Adrenal gland (tissue), 12 donors: ENCODE data around the gene CD81. TPM values are rescaled to one million over a fixed set of nuclear protein-coding genes. Genes with fewer than 3 reads are reported as not detected.
A peak's percentile ranks its signal among the peaks of the same experiment; 100 is the strongest.

Experiments
- DNase-seq, 7 donors: peaks; one replicate each; pipeline ENCODE4 v3.0.0-alpha.2; 2019 to 2020
- H3K27ac ChIP-seq, 5 donors: fragments of 200-600 bp; sonication (generic) in 4 of 5; 1 replicate in 3 of 5; 2 replicates in 2 of 5; pipeline versions ENCODE4 v1.5.1 to v1.8.0; 2016 to 2020; ENCODE audit warnings: mild to moderate bottlenecking in 1 of 5
- H3K27me3 ChIP-seq: fragments of 200-600 bp; 2 replicates; pipeline ENCODE4 v1.8.0; 2021
- H3K36me3 ChIP-seq, 2 donors: fragments of 200-600 bp; replicated peaks in 1 of 2; 1 replicate in 1 of 2; 2 replicates in 1 of 2; pipeline versions ENCODE4 v1.5.1 to v1.8.0; 2018 to 2022
- H3K4me1 ChIP-seq, 2 donors: fragments of 200-600 bp; replicated peaks in 1 of 2; 1 replicate in 1 of 2; 2 replicates in 1 of 2; pipeline versions ENCODE4 v1.5.1 to v1.8.0; 2018 to 2021
- H3K4me3 ChIP-seq, 4 donors: fragments of 200-600 bp; sonication (generic) in 3 of 4; one replicate each; pipeline ENCODE4 v1.5.1; 2016 to 2018
- H3K9me3 ChIP-seq, 3 donors: fragments of 200-600 bp; sonication (generic) in 1 of 3; replicated peaks in 1 of 3; 1 replicate in 2 of 3; 2 replicates in 1 of 3; pipeline versions ENCODE4 v1.5.1 to v1.8.0; 2016 to 2021
- CTCF ChIP-seq, 6 experiments: fragments of 450-650 bp in 4 of 6; fragments of 200-600 bp in 2 of 6; sonication (generic) in 1 of 6; IDR thresholded peaks; 1 replicate in 5 of 6; 2 replicates in 1 of 6; pipeline versions ENCODE4 v1.5.1 to v1.8.0; 2016 to 2021; ENCODE audit warnings: antibody characterized with exemption in 6 of 6, mild to moderate bottlenecking in 2 of 6, moderate library complexity in 1 of 6
- POLR2A ChIP-seq, 2 donors: fragments of 450-650 bp; IDR thresholded peaks; one replicate each; pipeline ENCODE4 v1.6.1; 2017; ENCODE audit warnings: antibody characterized with exemption in 2 of 2, mild to moderate bottlenecking in 2 of 2, moderate library complexity in 1 of 2
- WGBS, 4 donors: extraction: QIAGEN DNeasy Blood & Tissue Kit in 2 of 4; methylation state at CpG; one replicate each; pipeline versions ENCODE4 v1.1.5 to v1.1.7; 2013 to 2017; 5-methylcytosine and 5-hydroxymethylcytosine counted together
- intact Hi-C, 2 donors: fragments of 100-400 bp; cut with DNase I; formaldehyde crosslinking; loops; one replicate each; pipeline versions ENCODE4 v1.14.1 to v1.15.0; 2022 to 2023
- polyA plus RNA-seq, 3 donors: library from polyadenylated mRNA; stranded (reverse); fragments of 200-250 nt in 2 of 3; fragments of 350-450 nt in 1 of 3; fragmentation: Illumina TruSeq in 1 of 3; extraction: RNeasy Lipid Tissue Mini Kit (QIAGEN cat#74804) in 1 of 3; gene quantifications; one replicate each; pipeline ENCODE4 v1.2.3, GENCODE V29; 2013 to 2014
- total RNA-seq, 9 donors: library from RNA; depleted of rRNA in 4 of 9; stranded (reverse); fragments of >200 nt in 4 of 9; fragments of 120-200 nt in 1 of 9; fragmentation: NEBNext Ultra II Directional in 1 of 9; extraction: Animal tissue kit (Norgen Biotek cat#: 25700) in 1 of 9; gene quantifications; one replicate each; pipeline versions ENCODE4 v1.1.0 to v1.2.4, GENCODE V29; 2013 to 2023
- donor health status: healthy with polysubstance abuse.
- donor health status: Bipolar disorder and iron deficiency.
- donor health status: DM: yes; HTN: yes; CAD: no.
- donor health status: DM: no; HTN: no; CAD: no.
- donor health status: DM: no; HTN: no; CAD: no.
- donor health status: DM: yes; HTN: yes; CAD: no.

CD81 gene
- total and polyA plus RNA-seq, 12 donors: 40.9 to 444 (median 275) TPM

- peak in 1 of 7 donors; percentile 9 for DNase-seq
- WGBS, 4 donors: 87 to 96% (median 93%) methylated on average over 2 of the region's 2 CpGs
- Histone ChIP-seq H3K9me3 (no peaks in the 10 kb centered on the region), H3K27ac (no peak overlapping the region), H3K4me1 (peaks cover 18 to 19% of the 10 kb centered on the region in 2 donors), H3K4me3 (no peak overlapping the region), H3K27me3 (no peaks in the 10 kb centered on the region), H3K36me3 (no peaks in the 10 kb centered on the region)
- TF ChIP-seq CTCF (IDR thresholded peaks at IDR 0.05) (no peak), POLR2A (IDR thresholded peaks at IDR 0.05) (no peak)
- intact Hi-C loops: loop anchor here in 1 of 2 donors (5.0 kb wide), 1 partner anchor 75 kb away; no protein-coding TSS in a partner anchor
Observed at GRCh38 chr11:2442589-2442988, 65.5 kb downstream of the CD81 start.

GRCh38 chr11:2443406-2443805 lies 66.3 kb downstream of the CD81 start:
- 46 to 73% (median 55%) methylated on average over 6 to 11 of the region's 11 CpGs for WGBS, 4 donors
- intact Hi-C loops: loop anchor here in 1 of 2 donors (5.0 kb wide), 1 partner anchor 74 kb away; no protein-coding TSS in a partner anchor

GRCh38 chr11:2443881-2444820 lies 67.0 kb downstream of the CD81 start, which contains the start of gene TRPM5:
TSS of gene TRPM5 (minus strand) at chr11:2444514. CDS start at chr11:2423036, 21,478 bp downstream.
- DNase-seq: peak in 4 of 7 donors; percentile 43 to 80 (median 60)
- no peak for TF ChIP-seq POLR2A (IDR thresholded peaks at IDR 0.05)
- no peak for TF ChIP-seq CTCF (IDR thresholded peaks at IDR 0.05)

More at GRCh38 chr11:2443406-2443805, 66.3 kb downstream of the CD81 start:
- no peak overlapping the region for H3K4me3 ChIP-seq
- DNase-seq: peak in 3 of 7 donors; percentile 21 to 34 (median 29)
- TF ChIP-seq POLR2A (IDR thresholded peaks at IDR 0.05): no peak
- no peak for TF ChIP-seq CTCF (IDR thresholded peaks at IDR 0.05)
- H3K36me3 ChIP-seq: no peaks in the 10 kb centered on the region
- H3K27me3 ChIP-seq: no peaks in the 10 kb centered on the region
- H3K27ac ChIP-seq: no peak overlapping the region
- H3K9me3 ChIP-seq: no peaks in the 10 kb centered on the region
- H3K4me1 ChIP-seq: peaks cover 26 to 27% of the 10 kb centered on the region in 2 donors

More at GRCh38 chr11:2443881-2444820, 67.0 kb downstream of the CD81 start, which contains the start of gene TRPM5:
- intact Hi-C loops: loop anchor here in 1 of 2 donors (5.0 kb wide), 1 partner anchor 73 kb away; no protein-coding TSS in a partner anchor
- H3K36me3 ChIP-seq: no peaks in the 10 kb centered on the region
- peaks cover 34 to 35% of the 10 kb centered on the region in 2 donors for H3K4me1 ChIP-seq
- no peaks in the 10 kb centered on the region for H3K9me3 ChIP-seq
- peak within 1 kb of the TSS; percentile 34 to 88 (median 76) for H3K4me3 ChIP-seq
- no peaks in the 10 kb centered on the region for H3K27me3 ChIP-seq
- peak within 1 kb of the TSS; percentile 34 to 91 (median 73) for H3K27ac ChIP-seq
- WGBS, 4 donors: 6 to 95% (median 10%) methylated on average over 3 to 58 of the region's 64 CpGs
